HEK293 (cell line): Measurements from ENCODE around the gene NCOR1.

Source experiments
- BCL11B ChIP-seq: fragments of 450-650 bp; formaldehyde crosslinking; IDR thresholded peaks from 2 replicates; pipeline ENCODE4 v1.5.1; 2016; ENCODE audit warnings: low read depth, missing biosample characterization, missing genetic modification characterization
- GLI2 ChIP-seq: fragments of 450-650 bp; formaldehyde crosslinking; IDR thresholded peaks from 2 replicates; pipeline ENCODE4; 2017; ENCODE audit warnings: missing biosample characterization, missing genetic modification characterization, low read depth, borderline replicate concordance
- IKZF3 ChIP-seq: fragments of 450-650 bp; IDR thresholded peaks from 2 replicates; pipeline ENCODE4 v1.5.0; 2018; ENCODE audit warnings: missing biosample characterization, mild to moderate bottlenecking, missing genetic modification characterization, moderate library complexity
- KLF8 ChIP-seq: fragments of 450-650 bp; formaldehyde crosslinking; IDR thresholded peaks from 2 replicates; pipeline ENCODE4 v1.5.1; 2016; ENCODE audit warnings: missing biosample characterization, missing genetic modification characterization
- SCRT2 ChIP-seq: fragments of 450-650 bp; formaldehyde crosslinking; IDR thresholded peaks from 2 replicates; pipeline ENCODE4 v1.5.1; 2016; ENCODE audit warnings: missing biosample characterization, missing genetic modification characterization
- SP2 ChIP-seq: fragments of 450-650 bp; formaldehyde crosslinking; IDR thresholded peaks from 2 replicates; pipeline ENCODE4 v1.5.1; 2016; ENCODE audit warnings: missing biosample characterization, missing genetic modification characterization
- SP3 ChIP-seq: fragments of 450-650 bp; formaldehyde crosslinking; IDR thresholded peaks from 2 replicates; pipeline ENCODE4 v1.5.1; 2016; ENCODE audit warnings: missing biosample characterization, missing genetic modification characterization
- TRIM28 ChIP-seq: IDR thresholded peaks from 2 replicates; pipeline ENCODE4 v1.6.1; 2011; ENCODE audit warnings: low read length, control low read depth, borderline replicate concordance
- WT1 ChIP-seq: fragments of 450-650 bp; formaldehyde crosslinking; IDR thresholded peaks from 2 replicates; pipeline ENCODE4 v1.5.1; 2016; ENCODE audit warnings: missing biosample characterization, missing genetic modification characterization
- YY2 ChIP-seq: fragments of 450-650 bp; formaldehyde crosslinking; IDR thresholded peaks from 2 replicates; pipeline ENCODE4 v1.5.1; 2016; ENCODE audit warnings: missing biosample characterization, missing genetic modification characterization
- ZBTB17 ChIP-seq: fragments of 450-650 bp; formaldehyde crosslinking; IDR thresholded peaks from 2 replicates; pipeline ENCODE4 v1.5.1; 2016; ENCODE audit warnings: missing biosample characterization, missing genetic modification characterization
- ZBTB21 ChIP-seq: fragments of 450-650 bp; formaldehyde crosslinking; IDR thresholded peaks from 2 replicates; pipeline ENCODE4 v1.5.1; 2017; ENCODE audit warnings: missing biosample characterization, missing genetic modification characterization
- ZBTB8A ChIP-seq: fragments of 450-650 bp; formaldehyde crosslinking; IDR thresholded peaks from 2 replicates; pipeline ENCODE4 v1.5.1; 2016; ENCODE audit warnings: missing biosample characterization, missing genetic modification characterization
- ZEB2 ChIP-seq: fragments of 450-650 bp; formaldehyde crosslinking; IDR thresholded peaks from 2 replicates; pipeline ENCODE4 v1.5.1; 2016; ENCODE audit warnings: missing biosample characterization, missing genetic modification characterization
- ZNF169 ChIP-seq: fragments of 450-650 bp; formaldehyde crosslinking; IDR thresholded peaks from 2 replicates; pipeline ENCODE4 v1.5.1; 2016; ENCODE audit warnings: missing biosample characterization, missing genetic modification characterization
- ZNF175 ChIP-seq: fragments of 450-650 bp; formaldehyde crosslinking; IDR thresholded peaks from 2 replicates; pipeline ENCODE4 v1.5.1; 2016; ENCODE audit warnings: missing biosample characterization, missing genetic modification characterization
- ZNF266 ChIP-seq: fragments of 450-650 bp; formaldehyde crosslinking; IDR thresholded peaks from 2 replicates; pipeline ENCODE4 v1.5.1; 2016; ENCODE audit warnings: missing biosample characterization, missing genetic modification characterization, low read depth
- ZNF473 ChIP-seq: fragments of 450-650 bp; formaldehyde crosslinking; IDR thresholded peaks from 2 replicates; pipeline ENCODE4 v1.5.1; 2017; ENCODE audit warnings: missing biosample characterization, missing genetic modification characterization
- ZNF549 ChIP-seq: fragments of 450-650 bp; IDR thresholded peaks from 2 replicates; pipeline ENCODE4 v1.5.1; 2018; ENCODE audit warnings: missing biosample characterization, missing genetic modification characterization, mild to moderate bottlenecking, inconsistent platforms, moderate library complexity
- ZNF558 ChIP-seq: fragments of 450-650 bp; formaldehyde crosslinking; IDR thresholded peaks from 2 replicates; pipeline ENCODE4 v1.5.1; 2016; ENCODE audit warnings: missing biosample characterization, missing genetic modification characterization
- ZNF624 ChIP-seq: fragments of 450-650 bp; formaldehyde crosslinking; IDR thresholded peaks from 2 replicates; pipeline ENCODE4 v1.5.1; 2017; ENCODE audit warnings: missing biosample characterization, missing genetic modification characterization
- ZNF629 ChIP-seq: fragments of 450-650 bp; formaldehyde crosslinking; IDR thresholded peaks from 2 replicates; pipeline ENCODE4 v1.5.1; 2017; ENCODE audit warnings: missing biosample characterization, missing genetic modification characterization
- ZNF747 ChIP-seq: fragments of 450-650 bp; formaldehyde crosslinking; IDR thresholded peaks from 2 replicates; pipeline ENCODE4 v1.5.1; 2016; ENCODE audit warnings: missing biosample characterization, missing genetic modification characterization
- ZNF776 ChIP-seq: fragments of 450-650 bp; formaldehyde crosslinking; IDR thresholded peaks from 2 replicates; pipeline ENCODE4 v1.5.0; 2017; ENCODE audit warnings: missing biosample characterization, missing genetic modification characterization, borderline replicate concordance
- ZNF843 ChIP-seq: fragments of 450-650 bp; formaldehyde crosslinking; IDR thresholded peaks from 2 replicates; pipeline ENCODE4 v1.5.1; 2016; ENCODE audit warnings: missing biosample characterization, missing genetic modification characterization
- ZXDB ChIP-seq: fragments of 450-650 bp; formaldehyde crosslinking; IDR thresholded peaks from 2 replicates; pipeline ENCODE4 v1.5.1; 2016; ENCODE audit warnings: missing biosample characterization, missing genetic modification characterization
- TF ChIP-seq, protein P1 (sequence below): fragments of 450-650 bp; formaldehyde crosslinking; IDR thresholded peaks from 2 replicates; pipeline ENCODE4 v1.5.1; 2016; ENCODE audit warnings: missing biosample characterization, missing genetic modification characterization
- TF ChIP-seq, protein P2 (sequence below): fragments of 450-650 bp; formaldehyde crosslinking; optimal IDR thresholded peaks from 2 replicates; pipeline ENCODE3; 2016; ENCODE audit warnings: missing biosample characterization, mild to moderate bottlenecking, missing genetic modification characterization
- TF ChIP-seq, protein P3 (sequence below): fragments of 450-650 bp; formaldehyde crosslinking; IDR thresholded peaks from 2 replicates; pipeline ENCODE4 v1.5.1; 2016; ENCODE audit warnings: missing biosample characterization, missing genetic modification characterization, low read depth
- TF ChIP-seq, protein P4 (sequence below): fragments of 450-650 bp; formaldehyde crosslinking; IDR thresholded peaks from 2 replicates; pipeline ENCODE4 v1.5.1; 2016; ENCODE audit warnings: missing biosample characterization, missing genetic modification characterization
- TF ChIP-seq, protein P5 (sequence below): fragments of 450-650 bp; formaldehyde crosslinking; conservative IDR thresholded peaks from 2 replicates; pipeline ENCODE4 v1.5.1; 2016; ENCODE audit warnings: low read depth, missing biosample characterization, missing genetic modification characterization

The NCOR1 gene

DNA sequence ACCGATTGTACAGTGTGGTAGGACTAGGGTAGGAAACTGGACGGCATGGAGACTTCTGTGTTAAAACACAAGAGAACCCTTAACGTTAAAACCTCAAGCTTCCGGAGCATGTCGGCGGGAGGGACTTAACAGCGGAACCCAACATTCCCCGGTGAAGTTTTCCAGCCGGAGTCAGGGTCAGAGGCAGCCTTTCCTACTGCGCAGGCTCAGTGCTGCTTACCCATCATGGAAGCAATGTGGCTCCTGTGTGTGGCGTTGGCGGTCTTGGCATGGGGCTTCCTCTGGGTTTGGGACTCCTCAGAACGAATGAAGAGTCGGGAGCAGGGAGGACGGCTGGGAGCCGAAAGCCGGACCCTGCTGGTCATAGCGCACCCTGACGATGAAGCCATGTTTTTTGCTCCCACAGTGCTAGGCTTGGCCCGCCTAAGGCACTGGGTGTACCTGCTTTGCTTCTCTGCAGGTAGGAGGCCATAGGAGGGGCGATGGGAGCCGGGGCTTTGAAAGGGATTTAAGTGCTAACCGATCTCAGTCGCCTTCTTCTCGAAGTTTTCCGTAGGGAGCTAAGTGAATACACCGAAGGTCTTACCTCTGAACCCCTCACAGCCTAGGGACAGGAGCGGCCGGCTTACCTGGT, 1.8 kb upstream of the NCOR1 start, which contains the start of gene PIGL (continued):
- TF ChIP-seq ZNF549 (no peak), ZBTB21 (tag by site-specific recombination) (peak; percentile 51; the same call in 1 of the 2 replicates), SP2 (peak; percentile 65), ZNF175 (tag by site-specific recombination) (no peak), ZNF624 (tag by site-specific recombination) (no peak), ZNF843 (peak; percentile 59; the same call in 1 of the 2 replicates), ZNF473 (tag by site-specific recombination) (no peak), ZBTB17 (tag by site-specific recombination) (peak; percentile 75), SP3 (peak; percentile 84), ZNF169 (no peak), ZNF266 (no peak), YY2 (tag by site-specific recombination) (peak; percentile 97), TRIM28 (peak; percentile 96), ZNF629 (tag by site-specific recombination) (peak; percentile 77), KLF8 (tag by site-specific recombination) (peak; percentile 87), ZNF776 (tag by site-specific recombination) (no peak), GLI2 (tag by site-specific recombination) (no peak), IKZF3 (tag by site-specific recombination) (peak; percentile 85), ZNF558 (peak; percentile 28; the same call in 1 of the 2 replicates), ZXDB (peak; percentile 90), WT1 (tag by site-specific recombination) (peak; percentile 43; the same call in 1 of the 2 replicates), ZBTB8A (peak; percentile 56; the same call in 1 of the 2 replicates), SCRT2 (tag by site-specific recombination) (no peak), ZNF747 (tag by site-specific recombination) (no peak), ZEB2 (peak; percentile 85), BCL11B (no peak)
- TF ChIP-seq, protein P1, sequence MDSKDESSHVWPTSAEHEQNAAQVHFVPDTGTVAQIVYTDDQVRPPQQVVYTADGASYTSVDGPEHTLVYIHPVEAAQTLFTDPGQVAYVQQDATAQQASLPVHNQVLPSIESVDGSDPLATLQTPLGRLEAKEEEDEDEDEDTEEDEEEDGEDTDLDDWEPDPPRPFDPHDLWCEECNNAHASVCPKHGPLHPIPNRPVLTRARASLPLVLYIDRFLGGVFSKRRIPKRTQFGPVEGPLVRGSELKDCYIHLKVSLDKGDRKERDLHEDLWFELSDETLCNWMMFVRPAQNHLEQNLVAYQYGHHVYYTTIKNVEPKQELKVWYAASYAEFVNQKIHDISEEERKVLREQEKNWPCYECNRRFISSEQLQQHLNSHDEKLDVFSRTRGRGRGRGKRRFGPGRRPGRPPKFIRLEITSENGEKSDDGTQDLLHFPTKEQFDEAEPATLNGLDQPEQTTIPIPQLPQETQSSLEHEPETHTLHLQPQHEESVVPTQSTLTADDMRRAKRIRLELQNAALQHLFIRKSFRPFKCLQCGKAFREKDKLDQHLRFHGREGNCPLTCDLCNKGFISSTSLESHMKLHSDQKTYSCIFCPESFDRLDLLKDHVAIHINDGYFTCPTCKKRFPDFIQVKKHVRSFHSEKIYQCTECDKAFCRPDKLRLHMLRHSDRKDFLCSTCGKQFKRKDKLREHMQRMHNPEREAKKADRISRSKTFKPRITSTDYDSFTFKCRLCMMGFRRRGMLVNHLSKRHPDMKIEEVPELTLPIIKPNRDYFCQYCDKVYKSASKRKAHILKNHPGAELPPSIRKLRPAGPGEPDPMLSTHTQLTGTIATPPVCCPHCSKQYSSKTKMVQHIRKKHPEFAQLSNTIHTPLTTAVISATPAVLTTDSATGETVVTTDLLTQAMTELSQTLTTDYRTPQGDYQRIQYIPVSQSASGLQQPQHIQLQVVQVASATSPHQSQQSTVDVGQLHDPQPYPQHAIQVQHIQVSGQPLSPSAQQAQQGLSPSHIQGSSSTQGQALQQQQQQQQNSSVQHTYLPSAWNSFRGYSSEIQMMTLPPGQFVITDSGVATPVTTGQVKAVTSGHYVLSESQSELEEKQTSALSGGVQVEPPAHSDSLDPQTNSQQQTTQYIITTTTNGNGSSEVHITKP (tag by site-specific recombination), result peak; percentile 53
- TF ChIP-seq, protein P2, sequence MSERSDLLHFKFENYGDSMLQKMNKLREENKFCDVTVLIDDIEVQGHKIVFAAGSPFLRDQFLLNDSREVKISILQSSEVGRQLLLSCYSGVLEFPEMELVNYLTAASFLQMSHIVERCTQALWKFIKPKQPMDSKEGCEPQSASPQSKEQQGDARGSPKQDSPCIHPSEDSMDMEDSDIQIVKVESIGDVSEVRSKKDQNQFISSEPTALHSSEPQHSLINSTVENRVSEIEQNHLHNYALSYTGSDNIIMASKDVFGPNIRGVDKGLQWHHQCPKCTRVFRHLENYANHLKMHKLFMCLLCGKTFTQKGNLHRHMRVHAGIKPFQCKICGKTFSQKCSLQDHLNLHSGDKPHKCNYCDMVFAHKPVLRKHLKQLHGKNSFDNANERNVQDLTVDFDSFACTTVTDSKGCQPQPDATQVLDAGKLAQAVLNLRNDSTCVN (tag by site-specific recombination), result peak; percentile 26
- TF ChIP-seq, protein P3, sequence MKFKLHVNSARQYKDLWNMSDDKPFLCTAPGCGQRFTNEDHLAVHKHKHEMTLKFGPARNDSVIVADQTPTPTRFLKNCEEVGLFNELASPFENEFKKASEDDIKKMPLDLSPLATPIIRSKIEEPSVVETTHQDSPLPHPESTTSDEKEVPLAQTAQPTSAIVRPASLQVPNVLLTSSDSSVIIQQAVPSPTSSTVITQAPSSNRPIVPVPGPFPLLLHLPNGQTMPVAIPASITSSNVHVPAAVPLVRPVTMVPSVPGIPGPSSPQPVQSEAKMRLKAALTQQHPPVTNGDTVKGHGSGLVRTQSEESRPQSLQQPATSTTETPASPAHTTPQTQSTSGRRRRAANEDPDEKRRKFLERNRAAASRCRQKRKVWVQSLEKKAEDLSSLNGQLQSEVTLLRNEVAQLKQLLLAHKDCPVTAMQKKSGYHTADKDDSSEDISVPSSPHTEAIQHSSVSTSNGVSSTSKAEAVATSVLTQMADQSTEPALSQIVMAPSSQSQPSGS (tag by site-specific recombination), result no peak
- TF ChIP-seq, protein P4, sequence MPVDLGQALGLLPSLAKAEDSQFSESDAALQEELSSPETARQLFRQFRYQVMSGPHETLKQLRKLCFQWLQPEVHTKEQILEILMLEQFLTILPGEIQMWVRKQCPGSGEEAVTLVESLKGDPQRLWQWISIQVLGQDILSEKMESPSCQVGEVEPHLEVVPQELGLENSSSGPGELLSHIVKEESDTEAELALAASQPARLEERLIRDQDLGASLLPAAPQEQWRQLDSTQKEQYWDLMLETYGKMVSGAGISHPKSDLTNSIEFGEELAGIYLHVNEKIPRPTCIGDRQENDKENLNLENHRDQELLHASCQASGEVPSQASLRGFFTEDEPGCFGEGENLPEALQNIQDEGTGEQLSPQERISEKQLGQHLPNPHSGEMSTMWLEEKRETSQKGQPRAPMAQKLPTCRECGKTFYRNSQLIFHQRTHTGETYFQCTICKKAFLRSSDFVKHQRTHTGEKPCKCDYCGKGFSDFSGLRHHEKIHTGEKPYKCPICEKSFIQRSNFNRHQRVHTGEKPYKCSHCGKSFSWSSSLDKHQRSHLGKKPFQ (tag by site-specific recombination), result no peak
- TF ChIP-seq, protein P5, sequence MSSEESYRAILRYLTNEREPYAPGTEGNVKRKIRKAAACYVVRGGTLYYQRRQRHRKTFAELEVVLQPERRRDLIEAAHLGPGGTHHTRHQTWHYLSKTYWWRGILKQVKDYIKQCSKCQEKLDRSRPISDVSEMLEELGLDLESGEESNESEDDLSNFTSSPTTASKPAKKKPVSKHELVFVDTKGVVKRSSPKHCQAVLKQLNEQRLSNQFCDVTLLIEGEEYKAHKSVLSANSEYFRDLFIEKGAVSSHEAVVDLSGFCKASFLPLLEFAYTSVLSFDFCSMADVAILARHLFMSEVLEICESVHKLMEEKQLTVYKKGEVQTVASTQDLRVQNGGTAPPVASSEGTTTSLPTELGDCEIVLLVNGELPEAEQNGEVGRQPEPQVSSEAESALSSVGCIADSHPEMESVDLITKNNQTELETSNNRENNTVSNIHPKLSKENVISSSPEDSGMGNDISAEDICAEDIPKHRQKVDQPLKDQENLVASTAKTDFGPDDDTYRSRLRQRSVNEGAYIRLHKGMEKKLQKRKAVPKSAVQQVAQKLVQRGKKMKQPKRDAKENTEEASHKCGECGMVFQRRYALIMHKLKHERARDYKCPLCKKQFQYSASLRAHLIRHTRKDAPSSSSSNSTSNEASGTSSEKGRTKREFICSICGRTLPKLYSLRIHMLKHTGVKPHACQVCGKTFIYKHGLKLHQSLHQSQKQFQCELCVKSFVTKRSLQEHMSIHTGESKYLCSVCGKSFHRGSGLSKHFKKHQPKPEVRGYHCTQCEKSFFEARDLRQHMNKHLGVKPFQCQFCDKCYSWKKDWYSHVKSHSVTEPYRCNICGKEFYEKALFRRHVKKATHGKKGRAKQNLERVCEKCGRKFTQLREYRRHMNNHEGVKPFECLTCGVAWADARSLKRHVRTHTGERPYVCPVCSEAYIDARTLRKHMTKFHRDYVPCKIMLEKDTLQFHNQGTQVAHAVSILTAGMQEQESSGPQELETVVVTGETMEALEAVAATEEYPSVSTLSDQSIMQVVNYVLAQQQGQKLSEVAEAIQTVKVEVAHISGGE (tag by site-specific recombination), result peak; percentile 100
